KBM-7 (cell line): ENCODE data around the gene AZU1.
"Not testable (repeated sequence)": the region's sequence is repeated elsewhere in the genome, so short reads cannot be mapped to it uniquely, and the experiment has no call there.

Experiments
- DNase-seq: peaks from one replicate; pipeline ENCODE4 v3.0.0-alpha.2; 2015
- in situ Hi-C: fragments of 300-500 bp; cut with MboI; formaldehyde crosslinking; loops from 2 replicates; pipeline ENCODE4 v1.14.3; 2020; ENCODE audit warnings: low sequenced_read_pairs, low pct_unique_long_range_greater_than_20kb, mixed read lengths

AZU1 gene

DNA sequence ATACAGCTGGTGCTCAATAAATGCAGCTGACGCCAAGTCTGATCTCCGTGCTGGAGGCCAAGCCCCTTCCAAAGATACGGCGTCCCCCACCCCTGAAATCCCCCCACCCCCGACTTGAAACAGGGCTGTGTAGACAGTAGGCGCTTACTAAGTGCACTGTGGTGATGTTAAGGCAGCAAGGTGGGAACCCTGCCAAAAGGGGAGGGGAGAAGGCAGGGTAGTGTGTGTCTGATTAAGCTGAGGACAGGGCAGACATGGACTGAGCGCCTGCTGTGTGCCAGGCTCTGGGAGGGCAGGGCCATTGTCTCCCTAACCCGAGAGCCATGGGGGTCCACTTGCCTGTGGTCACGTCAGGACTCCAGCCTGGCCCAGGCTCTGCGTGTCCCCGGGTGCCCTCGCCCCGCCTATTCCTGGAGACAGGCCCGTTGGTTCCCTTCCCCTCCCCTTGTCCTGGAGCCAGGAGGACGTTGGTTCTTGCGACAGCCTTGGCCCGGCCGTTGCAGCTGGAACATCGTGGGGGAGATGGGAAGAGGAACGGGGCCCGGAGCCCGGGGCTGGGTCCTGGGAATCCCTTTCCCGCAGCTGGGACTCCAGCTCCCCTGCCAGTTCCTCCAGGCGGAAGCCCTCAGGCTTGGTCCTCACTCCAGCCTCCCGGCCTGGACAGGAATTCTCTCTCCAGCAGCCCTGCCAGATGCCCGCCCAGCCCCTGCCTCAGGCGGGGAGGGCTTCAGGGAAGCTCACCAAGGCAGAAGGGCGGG, 22.8 kb downstream of the AZU1 start:
- peak; percentile 71 for DNase-seq
- in situ Hi-C loops: no loop called here

DNA sequence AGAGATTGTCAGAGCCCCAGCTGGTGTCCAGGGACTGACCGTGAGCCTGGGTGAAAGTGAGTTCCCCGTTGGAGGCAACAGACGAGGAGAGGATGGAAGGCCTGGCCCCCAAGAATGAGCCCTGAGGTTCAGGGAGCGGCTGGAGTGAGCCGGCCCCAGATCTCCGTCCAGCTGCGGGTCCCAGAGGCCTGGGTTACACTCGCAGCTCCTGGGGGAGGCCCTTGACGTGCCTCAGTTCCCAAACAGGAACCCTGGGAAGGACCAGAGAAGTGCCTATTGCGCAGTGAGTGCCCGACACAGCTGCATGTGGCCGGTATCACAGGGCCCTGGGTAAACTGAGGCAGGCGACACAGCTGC, 23.3 kb downstream of the AZU1 start:
- DNase-seq: no peak
- in situ Hi-C loops: no loop called here

DNA sequence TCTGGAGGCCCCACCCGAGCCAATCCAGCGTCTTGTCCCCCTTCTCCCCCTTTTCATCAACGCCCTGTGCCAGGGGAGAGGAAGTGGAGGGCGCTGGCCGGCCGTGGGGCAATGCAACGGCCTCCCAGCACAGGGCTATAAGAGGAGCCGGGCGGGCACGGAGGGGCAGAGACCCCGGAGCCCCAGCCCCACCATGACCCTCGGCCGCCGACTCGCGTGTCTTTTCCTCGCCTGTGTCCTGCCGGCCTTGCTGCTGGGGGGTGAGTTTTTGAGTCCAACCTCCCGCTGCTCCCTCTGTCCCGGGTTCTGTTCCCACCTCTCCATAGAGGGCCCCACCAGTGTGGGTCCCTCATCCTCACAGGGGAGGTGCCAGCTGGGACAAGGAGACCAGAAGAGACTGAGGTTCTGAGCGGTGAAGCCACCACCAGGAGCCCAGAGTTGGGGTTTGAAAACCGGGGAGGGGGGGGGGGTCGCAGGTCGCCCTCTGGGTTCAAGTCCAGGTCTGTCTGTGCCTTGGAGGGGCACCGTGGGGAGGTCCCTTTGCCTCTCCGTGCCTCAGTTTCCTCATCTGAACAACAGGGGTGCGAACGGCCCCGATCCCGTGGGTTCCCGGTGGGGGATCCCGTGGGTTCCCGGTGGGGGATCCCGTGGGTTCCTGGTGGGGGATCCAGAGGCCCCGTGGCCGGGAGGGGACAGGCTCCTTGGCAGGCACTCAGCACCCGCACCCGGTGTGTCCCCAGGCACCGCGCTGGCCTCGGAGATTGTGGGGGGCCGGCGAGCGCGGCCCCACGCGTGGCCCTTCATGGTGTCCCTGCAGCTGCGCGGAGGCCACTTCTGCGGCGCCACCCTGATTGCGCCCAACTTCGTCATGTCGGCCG, 24.7 kb downstream of the AZU1 start, which contains the start of gene ELANE:
ELANE (plus strand) TSS at position 168 of the 878 bp plus-strand sequence; CDS start at position 194, 26 bp downstream.
- in situ Hi-C loops: no loop called here
- no peak for DNase-seq

DNA sequence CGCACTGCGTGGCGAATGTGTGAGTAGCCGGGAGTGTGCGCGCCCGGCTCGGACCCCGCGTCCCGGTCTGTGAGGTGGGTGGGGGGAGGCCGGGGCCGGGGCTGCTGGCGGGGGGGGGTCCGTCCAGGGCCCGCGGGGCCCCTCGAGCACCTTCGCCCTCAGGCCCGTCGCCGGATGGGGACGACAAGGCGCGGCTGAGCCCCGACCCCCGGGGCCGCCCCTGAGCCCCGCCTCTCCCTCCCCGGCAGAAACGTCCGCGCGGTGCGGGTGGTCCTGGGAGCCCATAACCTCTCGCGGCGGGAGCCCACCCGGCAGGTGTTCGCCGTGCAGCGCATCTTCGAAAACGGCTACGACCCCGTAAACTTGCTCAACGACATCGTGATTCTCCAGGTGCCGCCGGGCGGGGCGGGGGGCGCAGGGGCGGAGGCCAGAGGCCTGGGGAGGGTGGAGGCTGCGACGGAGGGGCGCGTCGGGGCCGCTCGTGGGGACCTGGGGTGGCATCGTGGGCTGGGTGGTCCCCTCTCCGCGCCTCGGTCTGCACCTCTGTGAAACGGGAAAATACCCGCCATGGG, 25.5 kb downstream of the AZU1 start:
- in situ Hi-C loops: no loop called here
- DNase-seq: no peak

DNA sequence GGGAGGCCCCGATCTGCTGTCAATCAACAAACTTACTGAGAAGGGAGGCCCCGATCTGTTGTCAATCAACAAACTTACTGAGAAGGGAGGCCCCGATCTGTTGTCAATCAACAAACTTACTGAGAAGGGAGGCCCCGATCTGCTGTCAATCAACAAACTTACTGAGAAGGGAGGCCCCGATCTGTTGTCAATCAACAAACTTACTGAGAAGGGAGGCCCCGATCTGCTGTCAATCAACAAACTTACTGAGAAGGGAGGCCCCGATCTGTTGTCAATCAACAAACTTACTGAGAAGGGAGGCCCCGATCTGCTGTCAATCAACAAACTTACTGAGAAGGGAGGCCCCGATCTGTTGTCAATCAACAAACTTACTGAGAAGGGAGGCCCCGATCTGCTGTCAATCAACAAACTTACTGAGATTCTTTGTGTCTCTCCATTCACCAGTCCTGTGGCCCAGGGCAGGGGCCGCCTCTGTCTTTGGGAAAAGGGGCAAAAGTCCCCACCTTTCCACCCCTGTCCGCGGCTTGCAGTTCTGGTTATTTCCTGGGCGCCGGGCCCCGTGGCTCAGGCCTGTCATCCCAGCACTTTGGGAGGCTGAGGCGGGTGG, 26.1 kb downstream of the AZU1 start:
- in situ Hi-C loops, DNase-seq: not testable (repeated sequence)

DNA sequence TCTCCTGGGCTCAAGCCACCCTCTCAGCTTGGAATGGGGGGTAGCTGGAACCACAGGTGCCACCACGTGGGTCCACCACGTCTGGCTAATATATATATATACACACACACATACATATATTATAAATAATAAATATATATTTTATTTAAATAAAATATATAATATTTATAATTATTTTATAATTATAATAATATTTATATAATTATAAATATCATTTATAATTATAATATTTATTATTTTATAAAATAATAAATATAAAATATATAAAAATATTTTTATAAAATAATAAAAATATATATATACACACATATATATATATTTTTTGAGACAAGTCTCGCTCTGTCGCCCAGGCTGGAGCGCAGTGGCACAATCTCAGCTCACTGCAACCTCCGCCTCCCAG, 26.9 kb downstream of the AZU1 start:
- in situ Hi-C loops: no loop called here

DNA sequence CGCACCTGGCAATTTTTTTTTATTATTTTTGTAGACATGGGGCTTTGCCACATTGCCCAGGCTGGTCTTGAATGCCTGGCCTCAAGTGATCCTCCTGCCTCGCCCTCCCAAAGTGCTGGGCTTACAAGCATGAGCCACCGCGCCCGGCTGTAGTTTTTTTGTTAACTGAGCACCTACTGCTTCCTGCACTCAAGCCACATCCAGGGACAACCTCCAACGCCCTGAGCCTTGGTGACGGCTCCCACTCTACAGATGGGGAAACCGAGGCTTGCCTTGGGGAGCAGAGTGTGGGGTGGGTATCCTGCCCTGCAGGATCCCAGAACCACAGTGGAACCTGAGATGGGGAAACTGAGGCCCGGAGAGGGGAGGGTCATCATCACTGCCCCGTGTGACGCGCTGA, 27.5 kb downstream of the AZU1 start:
- DNase-seq: no peak
- in situ Hi-C loops: no loop called here

More for the DNA sequence above, 26.9 kb downstream of the AZU1 start:
- no peak for DNase-seq

DNA sequence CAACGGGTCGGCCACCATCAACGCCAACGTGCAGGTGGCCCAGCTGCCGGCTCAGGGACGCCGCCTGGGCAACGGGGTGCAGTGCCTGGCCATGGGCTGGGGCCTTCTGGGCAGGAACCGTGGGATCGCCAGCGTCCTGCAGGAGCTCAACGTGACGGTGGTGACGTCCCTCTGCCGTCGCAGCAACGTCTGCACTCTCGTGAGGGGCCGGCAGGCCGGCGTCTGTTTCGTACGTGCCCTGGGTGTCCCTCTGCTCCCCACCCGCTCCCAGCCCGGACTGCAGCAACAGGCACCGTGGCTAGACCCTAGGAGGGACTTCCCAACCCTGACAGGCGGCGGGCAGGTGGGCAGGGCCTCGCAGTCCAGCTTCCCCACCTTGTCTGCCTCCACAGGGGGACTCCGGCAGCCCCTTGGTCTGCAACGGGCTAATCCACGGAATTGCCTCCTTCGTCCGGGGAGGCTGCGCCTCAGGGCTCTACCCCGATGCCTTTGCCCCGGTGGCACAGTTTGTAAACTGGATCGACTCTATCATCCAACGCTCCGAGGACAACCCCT, 28.0 kb downstream of the AZU1 start:
- no peak for DNase-seq
- in situ Hi-C loops: no loop called here

DNA sequence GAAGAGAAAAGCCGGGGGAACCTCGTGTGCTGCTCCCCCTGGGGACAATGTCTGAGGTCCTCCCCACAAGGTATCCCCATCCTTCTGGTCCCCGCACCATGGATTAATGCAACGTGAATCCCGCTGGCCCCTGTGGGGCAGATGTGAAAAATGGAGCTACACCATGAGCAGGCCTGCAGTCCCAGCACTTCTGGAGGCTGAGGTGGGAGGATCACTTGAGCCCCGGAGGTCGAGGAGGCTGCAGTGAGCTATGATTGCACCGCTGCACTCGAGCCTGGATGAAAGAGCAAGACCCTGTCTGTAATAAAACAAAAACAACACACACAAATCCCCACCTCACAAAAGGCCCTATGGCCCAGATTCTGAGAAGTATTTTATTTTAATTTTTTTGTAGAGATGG, 30.6 kb downstream of the AZU1 start:
- in situ Hi-C loops: no loop called here
- no peak for DNase-seq

DNA sequence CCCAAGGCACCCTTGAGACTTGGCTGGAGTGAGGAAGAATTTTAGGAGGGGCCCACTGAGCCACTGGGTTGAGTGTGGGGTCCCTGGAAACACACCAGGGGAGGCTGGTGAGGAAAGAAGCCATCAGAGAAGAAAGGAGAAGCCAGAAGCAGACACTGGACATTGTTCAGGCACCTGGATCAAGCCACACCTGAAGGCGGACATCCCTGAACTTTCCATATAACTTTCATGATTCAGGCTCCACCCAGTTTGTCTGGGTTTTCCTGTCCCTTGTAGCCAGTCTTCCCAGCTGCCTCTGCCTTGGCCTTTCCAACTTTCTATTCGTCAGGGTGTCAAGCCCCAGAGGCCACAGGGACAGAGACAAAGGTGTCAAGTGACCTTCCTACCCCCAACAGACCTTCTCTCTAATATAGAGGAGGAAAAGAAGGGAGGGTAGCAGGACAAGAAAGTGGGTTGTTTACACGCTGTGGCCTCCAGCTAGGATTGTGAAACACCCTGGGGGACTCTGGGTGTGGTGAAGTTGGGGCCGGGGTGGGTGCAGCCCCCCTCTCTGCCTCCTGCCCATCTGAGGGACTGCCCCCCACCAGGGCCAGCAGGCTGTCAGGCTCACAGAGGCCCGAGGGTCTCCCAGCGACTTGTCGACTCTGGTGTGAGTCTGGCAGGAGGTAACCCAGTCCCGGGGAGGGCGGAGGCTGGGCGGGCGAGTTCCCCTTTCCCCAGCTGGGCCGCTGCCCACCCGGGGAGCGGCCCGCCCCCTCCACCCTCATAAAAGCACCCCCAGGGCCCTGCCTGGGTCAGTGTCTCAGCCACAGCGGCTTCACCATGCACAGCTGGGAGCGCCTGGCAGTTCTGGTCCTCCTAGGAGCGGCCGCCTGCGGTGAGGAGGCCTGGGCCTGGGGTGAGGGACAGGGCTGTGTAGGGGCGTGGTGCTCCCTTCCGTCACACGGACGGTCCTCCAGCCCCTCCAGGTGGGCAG, 31.5 kb downstream of the AZU1 start, which contains the start of gene CFD:
CFD (plus strand) TSS at position 797 of the 976 bp plus-strand sequence; CDS start at position 823, 26 bp downstream.
- peak; percentile 82 for DNase-seq
- in situ Hi-C loops: no loop called here

DNA sequence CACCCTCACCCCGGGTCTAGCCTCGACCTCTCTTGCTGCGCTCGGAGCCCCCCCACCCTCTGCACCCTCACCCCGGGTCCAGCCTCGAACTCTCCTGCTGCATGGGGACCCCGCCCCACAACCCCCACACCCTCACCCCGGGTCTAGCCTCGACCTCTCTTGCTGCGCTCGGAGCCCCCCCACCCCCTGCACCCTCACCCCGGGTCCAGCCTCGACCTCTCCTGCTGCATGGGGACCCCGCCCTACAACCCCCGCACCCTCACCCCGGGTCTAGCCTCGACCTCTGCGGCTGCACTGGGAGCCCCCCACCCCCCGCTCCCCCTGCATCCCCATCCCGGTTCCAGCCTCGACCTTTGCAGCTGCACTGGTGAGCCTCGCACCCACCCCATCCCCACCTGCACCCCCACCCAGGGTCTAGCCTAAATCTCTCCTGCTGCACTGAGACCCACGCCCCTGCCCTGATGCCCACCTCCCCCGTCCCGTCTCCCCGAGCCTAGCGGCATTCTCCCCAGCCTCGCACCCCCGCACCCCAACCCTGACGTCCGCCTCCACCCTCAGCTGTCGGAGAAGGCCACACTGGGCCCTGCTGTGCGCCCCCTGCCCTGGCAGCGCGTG, 33.6 kb downstream of the AZU1 start:
- in situ Hi-C loops: no loop called here

DNA sequence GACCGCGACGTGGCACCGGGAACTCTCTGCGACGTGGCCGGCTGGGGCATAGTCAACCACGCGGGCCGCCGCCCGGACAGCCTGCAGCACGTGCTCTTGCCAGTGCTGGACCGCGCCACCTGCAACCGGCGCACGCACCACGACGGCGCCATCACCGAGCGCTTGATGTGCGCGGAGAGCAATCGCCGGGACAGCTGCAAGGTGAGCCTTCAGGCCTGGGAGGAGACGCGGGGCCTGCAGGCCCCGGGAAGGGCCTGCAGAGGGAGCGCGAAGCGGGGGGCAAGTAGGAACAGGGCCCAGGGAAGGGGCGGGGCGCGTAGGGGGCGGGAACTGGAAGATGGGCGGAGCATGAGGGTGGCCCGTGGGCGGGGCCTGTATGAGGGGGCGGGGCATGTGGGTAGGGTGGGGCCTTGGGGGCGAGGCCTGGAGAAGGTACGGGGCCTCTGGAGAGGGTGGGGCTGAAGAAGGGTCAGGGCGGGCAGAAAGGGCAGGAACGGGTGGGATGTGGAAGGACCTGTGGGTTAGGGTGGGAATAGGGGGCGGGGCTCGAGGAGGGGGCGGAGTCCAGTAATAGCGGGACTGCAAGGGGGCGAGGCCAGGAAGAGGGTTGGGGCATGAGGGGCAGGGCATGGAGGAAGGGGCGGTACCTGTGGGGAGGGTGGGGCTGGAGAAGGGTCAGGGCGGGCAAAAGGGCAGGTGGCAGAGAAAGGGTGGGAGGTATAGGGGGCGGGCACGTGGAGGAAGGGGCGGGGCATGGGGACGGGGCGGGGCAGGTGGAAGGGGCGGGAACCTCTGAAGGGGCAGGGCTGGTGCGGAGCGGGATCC, 34.3 kb downstream of the AZU1 start:
- DNase-seq: no peak
- in situ Hi-C loops: no loop called here

More for the DNA sequence above, 33.6 kb downstream of the AZU1 start:
- no peak for DNase-seq

DNA sequence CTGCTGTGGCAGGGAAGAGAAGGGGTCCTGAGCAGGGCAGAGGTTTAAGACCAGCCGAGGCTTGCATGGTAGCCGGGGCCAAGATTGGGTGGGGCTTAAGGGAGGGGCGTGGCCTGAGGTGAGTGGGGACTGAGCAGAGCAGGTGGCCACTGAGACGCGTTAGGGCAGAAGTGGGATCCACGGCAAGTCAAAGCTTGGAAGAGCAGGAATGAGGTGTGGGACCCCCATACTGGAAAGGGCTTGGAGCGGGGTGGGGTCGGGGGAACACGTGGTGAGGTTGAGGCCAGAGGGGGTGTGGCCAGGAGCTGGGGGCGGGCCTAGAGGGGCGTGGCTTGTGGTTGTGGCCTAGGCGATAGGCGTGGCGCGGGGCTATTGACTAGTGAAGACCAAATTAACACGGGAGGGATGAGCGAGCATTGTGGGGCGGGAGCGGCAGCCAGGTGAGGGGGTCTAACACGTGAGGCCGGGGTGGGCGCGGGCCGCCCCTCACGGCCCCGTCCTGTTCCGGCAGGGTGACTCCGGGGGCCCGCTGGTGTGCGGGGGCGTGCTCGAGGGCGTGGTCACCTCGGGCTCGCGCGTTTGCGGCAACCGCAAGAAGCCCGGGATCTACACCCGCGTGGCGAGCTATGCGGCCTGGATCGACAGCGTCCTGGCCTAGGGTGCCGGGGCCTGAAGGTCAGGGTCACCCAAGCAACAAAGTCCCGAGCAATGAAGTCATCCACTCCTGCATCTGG, 35.1 kb downstream of the AZU1 start:
- DNase-seq: no peak
- in situ Hi-C loops: no loop called here

DNA sequence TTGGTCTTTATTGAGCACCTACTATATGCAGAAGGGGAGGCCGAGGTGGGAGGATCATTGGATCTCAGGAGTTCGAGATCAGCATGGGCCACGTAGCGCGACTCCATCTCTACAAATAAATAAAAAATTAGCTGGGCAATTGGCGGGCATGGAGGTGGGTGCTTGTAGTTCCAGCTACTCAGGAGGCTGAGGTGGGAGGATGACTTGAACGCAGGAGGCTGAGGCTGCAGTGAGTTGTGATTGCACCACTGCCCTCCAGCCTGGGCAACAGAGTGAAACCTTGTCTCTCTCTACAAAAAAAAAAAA, 35.6 kb downstream of the AZU1 start:
- DNase-seq: no peak
- in situ Hi-C loops: no loop called here

DNA sequence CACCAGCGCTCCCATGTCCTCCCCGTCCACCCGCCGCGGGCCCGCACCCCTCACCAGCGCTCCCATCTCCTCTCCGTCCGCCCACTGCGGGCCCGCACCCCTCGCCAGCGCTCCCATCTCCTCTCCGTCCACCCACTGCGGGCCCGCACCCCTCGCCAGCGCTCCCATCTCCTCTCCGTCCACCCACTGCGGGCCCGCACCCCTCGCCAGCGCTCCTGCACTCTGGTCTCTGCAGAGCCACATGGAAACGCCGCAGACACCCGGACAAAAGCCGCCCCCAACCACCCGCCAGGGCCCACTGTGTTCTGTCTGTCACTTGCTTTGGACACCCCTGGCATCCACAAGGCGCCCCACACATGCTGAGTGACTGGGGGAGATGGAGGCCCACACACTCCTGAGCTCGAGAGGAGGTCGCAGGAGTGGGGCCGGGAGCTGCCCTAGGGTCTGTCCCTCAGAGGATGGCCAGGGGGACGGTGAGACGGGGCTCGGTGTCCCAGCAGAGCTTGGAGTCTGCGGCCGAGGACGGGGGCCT, 39.2 kb downstream of the AZU1 start:
- no peak for DNase-seq
- in situ Hi-C loops: no loop called here

DNA sequence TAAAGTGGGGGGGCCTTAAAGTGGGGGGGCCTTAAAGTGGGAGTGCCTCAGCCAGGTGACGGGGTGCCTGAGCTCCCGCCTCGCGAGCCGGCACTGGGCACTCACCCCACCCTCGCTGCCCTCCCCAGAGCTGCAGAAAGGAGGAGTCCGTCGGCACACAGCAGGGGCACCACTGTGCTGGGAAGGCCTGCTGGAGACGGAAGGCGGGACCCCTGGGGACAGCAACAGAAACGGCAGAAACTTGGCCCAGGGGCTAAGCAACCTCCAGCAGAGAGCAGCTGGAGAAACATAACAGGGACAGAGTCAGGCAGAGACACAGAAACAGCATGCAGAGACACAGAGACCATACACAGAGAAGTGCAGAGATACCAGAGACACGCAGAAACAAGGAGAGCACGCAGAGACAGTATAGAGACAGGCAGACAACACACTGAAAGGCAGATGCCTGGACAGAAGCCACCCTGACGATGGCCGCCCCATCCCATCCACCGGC, 39.7 kb downstream of the AZU1 start:
- DNase-seq: no peak
- in situ Hi-C loops: no loop called here
